HepG2 (cell line): Measurements from ENCODE around the gene OTOP2. TPM values are rescaled to one million over a fixed set of nuclear protein-coding genes. Genes with fewer than 3 reads are reported as not detected.
A peak's percentile ranks its signal among the peaks of the same experiment; 100 is the strongest.

Experiments used
- CBX1 ChIP-seq: IDR thresholded peaks from one replicate; pipeline ENCODE4 v1.6.1; 2016; ENCODE audit warnings: antibody characterized with exemption, low read depth
- HNF1B ChIP-seq: sonication (generic); formaldehyde crosslinking; IDR thresholded peaks from 2 replicates; pipeline ENCODE4 v1.5.1; 2020; ENCODE audit warnings: mild to moderate bottlenecking, moderate library complexity, missing genetic modification reagents
- HNRNPUL1 ChIP-seq: fragments of 200-400 bp; formaldehyde crosslinking; IDR thresholded peaks from 2 replicates; pipeline ENCODE4 v1.6.1; 2017; ENCODE audit warnings: low read depth, mild to moderate bottlenecking, low read length, moderate library complexity
- KDM6A ChIP-seq: IDR thresholded peaks from 2 replicates; pipeline ENCODE4 v1.6.1; 2016; ENCODE audit warnings: low read depth
- NFAT5 ChIP-seq: sonication (generic); formaldehyde crosslinking; IDR thresholded peaks from 2 replicates; pipeline ENCODE4 v1.4.0; 2020; ENCODE audit warnings: missing genetic modification reagents
- RFXAP ChIP-seq: sonication (generic); formaldehyde crosslinking; IDR thresholded peaks from 2 replicates; pipeline ENCODE4 v1.4.0; 2020; ENCODE audit warnings: missing genetic modification reagents, borderline replicate concordance
- TMF1 ChIP-seq: sonication (generic); formaldehyde crosslinking; IDR thresholded peaks from 2 replicates; pipeline ENCODE4 v1.8.1; 2022; ENCODE audit warnings: low read depth, missing genetic modification reagents
- ZBTB40 ChIP-seq, 2 experiments: fragments of 450-650 bp in 1 of 2; sonication (generic) in 1 of 2; formaldehyde crosslinking in 1 of 2; IDR thresholded peaks; 2 replicates each; pipeline versions ENCODE4 v1.6.1 to v1.8.0; 2016 to 2022; ENCODE audit warnings: antibody characterized with exemption in 1 of 2, mild to moderate bottlenecking in 1 of 2, missing genetic modification reagents in 1 of 2
- ZFP36L2 ChIP-seq: sonication (generic); formaldehyde crosslinking; IDR thresholded peaks from 2 replicates; pipeline ENCODE4 v1.4.0; 2020; ENCODE audit warnings: missing genetic modification reagents
- ZNF652 ChIP-seq: IDR thresholded peaks from 2 replicates; pipeline ENCODE4 v1.6.1; 2016; ENCODE audit warnings: low read depth, borderline replicate concordance
- polyA plus RNA-seq, 8 experiments: library from polyadenylated mRNA; depleted of rRNA in 3 of 8; stranded (reverse) in 7 of 8; unstranded in 1 of 8; fragments of >200 nt; fragmentation: Illumina TruSeq in 4 of 8; extraction: Trizol in 4 of 8; gene quantifications; 2 replicates each; pipeline versions ENCODE4 v1.2.1 to v1.2.3, GENCODE V29; 2011 to 2016; ENCODE audit warnings: low read depth in 4 of 8, missing spikeins in 1 of 8, mixed read lengths in 1 of 8; ENCODE audit not compliant: insufficient read depth in 1 of 8
- total RNA-seq, 5 experiments: library from RNA; depleted of rRNA; stranded (reverse); fragments of >200 nt; fragmentation: Illumina TruSeq; extraction: Trizol; gene quantifications; 2 replicates each; pipeline ENCODE4 v1.2.3, GENCODE V29; 2016; ENCODE audit warnings: low read depth in 1 of 5

Gene OTOP2
- total and polyA plus RNA-seq, 2 of the 13 experiments (the other 11 are each of a cell fraction or from before 2014, with no cell fraction given), result not detected

- TF ChIP-seq NFAT5 (CRISPR knock-in tag) (0 out of 2 replicates have a peak, but pooled peaks have one; percentile 59), HNRNPUL1 (no peak), RFXAP (no peak; the same call in 1 of the 2 replicates), ZNF652 (CRISPR knock-in tag) (no peak), HNF1B (CRISPR knock-in tag) (peak; percentile 63), ZBTB40 (IDR thresholded peaks at IDR 0.05) (no peak), ZBTB40 (CRISPR knock-in tag; IDR thresholded peaks at IDR 0.05) (no peak), TMF1 (CRISPR knock-in tag) (0 out of 2 replicates have a peak, but pooled peaks have one; percentile 65), CBX1 (no peak), ZFP36L2 (CRISPR knock-in tag) (no peak), KDM6A (no peak)
These were observed 36.7 kb downstream of the OTOP2 start (continued) for GRCh38 chr17:74960570-74961342.
